Measurements from ENCODE around the gene RASA3. TPM values are rescaled to one million over a fixed set of nuclear protein-coding genes. Genes with fewer than 3 reads are reported as not detected.
A peak's percentile ranks its signal among the peaks of the same experiment; 100 is the strongest.

The RASA3 gene
- total RNA-seq, 1 donor from 2014 or later, result 14.6 TPM

- no peak for TF ChIP-seq CTCF (IDR thresholded peaks at IDR 0.05; ENCODE audit: unreplicated experiment)
- peak overlapping the region; percentile 31 for H3K27ac Mint-ChIP-seq
- no peak for DNase-seq (ENCODE audit: low spot score in 2 of 2, unreplicated experiment in 2 of 2)
- H3K4me1 Mint-ChIP-seq, result peaks cover 11% of the 10 kb centered on the region
- H3K27me3 Mint-ChIP-seq (ENCODE audit: low read depth), result no peaks in the 10 kb centered on the region
- H3K36me3 Mint-ChIP-seq, result no peaks in the 10 kb centered on the region
- H3K9me3 Mint-ChIP-seq, result peaks cover 3% of the 10 kb centered on the region
- H3K4me3 Mint-ChIP-seq, result no peak overlapping the region
These were observed 85.0 kb downstream of the RASA3 start for GRCh38 chr13:114047358-114047881.

- TF ChIP-seq CTCF (IDR thresholded peaks at IDR 0.05; ENCODE audit: unreplicated experiment), result no peak
- DNase-seq (ENCODE audit: low spot score in 2 of 2, unreplicated experiment in 2 of 2), result no peak
- Mint-ChIP-seq H3K36me3 (no peaks in the 10 kb centered on the region), H3K27ac (no peak overlapping the region), H3K9me3 (peaks cover 3% of the 10 kb centered on the region), H3K4me1 (peaks cover 11% of the 10 kb centered on the region), H3K27me3 (ENCODE audit: low read depth) (no peaks in the 10 kb centered on the region), H3K4me3 (no peak overlapping the region)
These were observed 85.9 kb downstream of the RASA3 start for GRCh38 chr13:114046431-114046975.

GRCh38 chr13:114045113-114045735 lies 87.2 kb downstream of the RASA3 start:
- no peak for DNase-seq (ENCODE audit: low spot score in 2 of 2, unreplicated experiment in 2 of 2)

GRCh38 chr13:114044486-114044885 lies 87.9 kb downstream of the RASA3 start:
- TF ChIP-seq CTCF (IDR thresholded peaks at IDR 0.05; ENCODE audit: unreplicated experiment), result no peak
- H3K4me3 Mint-ChIP-seq, result no peak overlapping the region
- peaks cover 3% of the 10 kb centered on the region for H3K9me3 Mint-ChIP-seq
- no peaks in the 10 kb centered on the region for H3K27me3 Mint-ChIP-seq (ENCODE audit: low read depth)
- DNase-seq (ENCODE audit: low spot score in 2 of 2, unreplicated experiment in 2 of 2), result no peak
- H3K36me3 Mint-ChIP-seq, result peaks cover 3% of the 10 kb centered on the region
- H3K27ac Mint-ChIP-seq, result peak overlapping the region; percentile 94
- H3K4me1 Mint-ChIP-seq, result peaks cover 10% of the 10 kb centered on the region

More at GRCh38 chr13:114045113-114045735, 87.2 kb downstream of the RASA3 start:
- Mint-ChIP-seq H3K4me1 (peaks cover 11% of the 10 kb centered on the region), H3K4me3 (no peak overlapping the region), H3K9me3 (peaks cover 3% of the 10 kb centered on the region), H3K27me3 (ENCODE audit: low read depth) (no peaks in the 10 kb centered on the region), H3K36me3 (peaks cover 3% of the 10 kb centered on the region), H3K27ac (peak overlapping the region; percentile 94)
- TF ChIP-seq CTCF (IDR thresholded peaks at IDR 0.05; ENCODE audit: unreplicated experiment), result no peak

- Mint-ChIP-seq H3K27ac (no peak overlapping the region), H3K27me3 (ENCODE audit: low read depth) (no peaks in the 10 kb centered on the region), H3K36me3 (peaks cover 3% of the 10 kb centered on the region), H3K4me1 (peaks cover 10% of the 10 kb centered on the region), H3K9me3 (peaks cover 3% of the 10 kb centered on the region), H3K4me3 (no peak overlapping the region)
- DNase-seq (ENCODE audit: low spot score in 2 of 2, unreplicated experiment in 2 of 2), result no peak
- no peak for TF ChIP-seq CTCF (IDR thresholded peaks at IDR 0.05; ENCODE audit: unreplicated experiment)
These were observed 88.9 kb downstream of the RASA3 start for GRCh38 chr13:114043421-114044053.
